Keratinocyte (primary cell): ENCODE results near the gene KLHL22.

ENCODE experiments used
- CTCF ChIP-seq, 3 experiments: IDR thresholded peaks in 1 of 3; conservative IDR thresholded peaks in 1 of 3; optimal IDR thresholded peaks in 1 of 3; 2 replicates in 2 of 3; 3 replicates in 1 of 3; pipeline versions ENCODE3 to v1.5.1; 2011; ENCODE audit warnings: low read length in 3 of 3, mild to moderate bottlenecking in 3 of 3, moderate library complexity in 2 of 3, control low read depth in 1 of 3, inconsistent platforms in 1 of 3; ENCODE audit not compliant: insufficient read depth in 2 of 3; ENCODE audit errors: extremely low read depth in 1 of 3
- EZH2 ChIP-seq: IDR thresholded peaks from one replicate; pipeline ENCODE4 v1.6.1; 2012; ENCODE audit warnings: inconsistent platforms, mild to moderate bottlenecking, low read length, moderate library complexity

GRCh38 chr22:20494978-20495860, at the start of gene KLHL22:
- TF ChIP-seq CTCF (optimal IDR thresholded peaks at IDR 0.05 in 1 of 3, IDR thresholded peaks at IDR 0.05 in 1 of 3, conservative IDR thresholded peaks at IDR 0.05 in 1 of 3; ENCODE audit: extremely low read depth in 1 of 3, insufficient read depth in 2 of 3, low read length in 3 of 3) (no peak), EZH2 (no peak)
